ENCODE measurements around the gene KCNH3. TPM values are rescaled to one million over a fixed set of nuclear protein-coding genes. Genes with fewer than 3 reads are reported as not detected.
A peak's percentile ranks its signal among the peaks of the same experiment; 100 is the strongest.

The KCNH3 gene
- total and polyA plus RNA-seq, 2 of the 13 experiments (the other 11 are each of a cell fraction or from before 2014, with no cell fraction given), result 0.01 to 0.07 TPM

DNA sequence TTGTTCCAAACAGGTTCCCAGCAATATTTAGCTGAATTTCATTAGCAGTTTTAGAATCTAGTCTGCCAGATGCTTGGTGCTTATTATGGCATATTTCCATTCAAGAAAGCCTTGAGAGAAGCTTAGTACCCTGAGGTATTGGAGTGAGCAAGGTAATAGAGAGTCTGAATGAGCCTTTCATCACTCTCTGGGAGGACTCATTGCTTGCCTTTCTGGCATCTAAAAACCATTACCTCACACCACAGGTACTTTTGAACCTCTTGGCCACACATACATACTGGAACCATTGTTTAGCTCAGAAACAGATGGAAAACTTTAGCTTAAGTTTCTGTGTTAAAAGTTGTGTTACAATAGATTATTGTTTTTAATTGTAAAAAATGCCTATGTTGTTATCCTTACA lies 27.4 kb upstream of the KCNH3 start (continued):
- TF ChIP-seq SOX6 (IDR thresholded peaks at IDR 0.05) (no peak), SOX6 (CRISPR knock-in tag; IDR thresholded peaks at IDR 0.05) (0 out of 2 replicates have a peak, but pooled peaks have one; percentile 22), GFI1 (CRISPR knock-in tag; IDR thresholded peaks at IDR 0.05; ENCODE audit: borderline replicate concordance) (no peak)

DNA sequence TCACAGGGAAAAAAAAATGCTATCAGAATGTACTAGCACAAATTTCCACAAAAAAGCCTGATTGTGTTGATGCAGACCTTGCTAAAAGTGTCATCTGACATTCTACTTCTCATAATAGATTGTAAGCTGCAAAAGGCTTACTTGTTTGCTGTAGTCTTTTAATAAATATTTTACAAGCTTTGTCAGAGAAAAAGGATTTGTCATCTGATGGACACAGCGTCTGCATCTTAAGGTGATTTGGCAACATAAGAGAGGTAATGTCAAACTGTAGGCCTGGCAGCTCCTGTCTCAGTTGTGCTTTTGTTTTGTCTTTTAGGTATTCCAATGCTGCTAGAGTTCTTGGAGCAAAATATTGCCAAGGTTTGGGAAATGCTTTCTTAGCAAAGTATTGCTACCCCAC lies 26.3 kb upstream of the KCNH3 start:
- WGBS (ENCODE audit: low lambda C conversion rate), result 94% methylated on average over 1 of the region's 1 CpG
- Histone ChIP-seq H3K9me3 (ENCODE audit: low read length) (no peaks in the 10 kb centered on the region), H3K4me3 (replicated peaks in 1 of 3; ENCODE audit: insufficient read depth in 1 of 3, low read depth in 2 of 3, low read length in 3 of 3) (no peak overlapping the region), H3K79me2 (ENCODE audit: insufficient read depth, low read length) (no peaks in the 10 kb centered on the region), H3K27ac (ENCODE audit: extremely low read length, insufficient read depth, low read length) (no peak overlapping the region), H3K36me3 (replicated peaks in 1 of 2; ENCODE audit: control insufficient read depth in 1 of 2, insufficient read depth in 2 of 2, low read length in 2 of 2) (peaks cover 0 to 13% of the 10 kb centered on the region in 2 experiments; a peak in 3 of 5 replicates), H4K20me1 (ENCODE audit: insufficient read depth, low read length) (no peaks in the 10 kb centered on the region), H3K27me3 (ENCODE audit: control insufficient read depth in 1 of 2, insufficient read depth in 2 of 2, low read length in 2 of 2) (no peaks in the 10 kb centered on the region), H3K4me1 (ENCODE audit: insufficient read depth, low read length) (peaks cover 24% of the 10 kb centered on the region), H3K9ac (ENCODE audit: insufficient read depth, low read depth, low read length) (no peak overlapping the region), H3K4me2 (ENCODE audit: low read depth, low read length) (no peak overlapping the region), H2AFZ (ENCODE audit: low read length) (no peak overlapping the region)
- in situ Hi-C loops (cut with HindIII; ENCODE audit: extremely low pct_ligation_motif_present, low pct_unique_long_range_greater_than_20kb), result no loop called here
- no peak for FAIRE-seq
- CTCF ChIA-PET (ENCODE audit: low intra/inter-chr PET ratio, low total read pairs), result interaction anchor here (3.4 to 6.4 kb wide), 2 partner anchors 153 to 181 kb away, joined by 16 to 115 read pairs; no protein-coding TSS in a partner anchor
- POLR2A ChIA-PET, result interaction anchor here (0.9 kb wide), 1 partner anchor 146 kb away, joined by 3 read pairs; no protein-coding TSS in a partner anchor
- TF ChIP-seq ZNF180 (CRISPR knock-in tag; IDR thresholded peaks at IDR 0.05; ENCODE audit: borderline replicate concordance, low read depth) (no peak), ZNF775 (CRISPR knock-in tag; IDR thresholded peaks at IDR 0.05; ENCODE audit: borderline replicate concordance) (no peak), PHB2 (IDR thresholded peaks at IDR 0.05; ENCODE audit: partially characterized antibody) (no peak)
- TF ChIP-seq, protein P1, sequence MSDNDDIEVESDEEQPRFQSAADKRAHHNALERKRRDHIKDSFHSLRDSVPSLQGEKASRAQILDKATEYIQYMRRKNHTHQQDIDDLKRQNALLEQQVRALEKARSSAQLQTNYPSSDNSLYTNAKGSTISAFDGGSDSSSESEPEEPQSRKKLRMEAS (IDR thresholded peaks at IDR 0.05), result no peak
- TF ChIP-seq, protein P2, sequence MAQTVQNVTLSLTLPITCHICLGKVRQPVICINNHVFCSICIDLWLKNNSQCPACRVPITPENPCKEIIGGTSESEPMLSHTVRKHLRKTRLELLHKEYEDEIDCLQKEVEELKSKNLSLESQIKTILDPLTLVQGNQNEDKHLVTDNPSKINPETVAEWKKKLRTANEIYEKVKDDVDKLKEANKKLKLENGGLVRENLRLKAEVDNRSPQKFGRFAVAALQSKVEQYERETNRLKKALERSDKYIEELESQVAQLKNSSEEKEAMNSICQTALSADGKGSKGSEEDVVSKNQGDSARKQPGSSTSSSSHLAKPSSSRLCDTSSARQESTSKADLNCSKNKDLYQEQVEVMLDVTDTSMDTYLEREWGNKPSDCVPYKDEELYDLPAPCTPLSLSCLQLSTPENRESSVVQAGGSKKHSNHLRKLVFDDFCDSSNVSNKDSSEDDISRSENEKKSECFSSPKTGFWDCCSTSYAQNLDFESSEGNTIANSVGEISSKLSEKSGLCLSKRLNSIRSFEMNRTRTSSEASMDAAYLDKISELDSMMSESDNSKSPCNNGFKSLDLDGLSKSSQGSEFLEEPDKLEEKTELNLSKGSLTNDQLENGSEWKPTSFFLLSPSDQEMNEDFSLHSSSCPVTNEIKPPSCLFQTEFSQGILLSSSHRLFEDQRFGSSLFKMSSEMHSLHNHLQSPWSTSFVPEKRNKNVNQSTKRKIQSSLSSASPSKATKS (CRISPR knock-in tag; IDR thresholded peaks at IDR 0.05), result no peak
- TF ChIP-seq, protein P3, sequence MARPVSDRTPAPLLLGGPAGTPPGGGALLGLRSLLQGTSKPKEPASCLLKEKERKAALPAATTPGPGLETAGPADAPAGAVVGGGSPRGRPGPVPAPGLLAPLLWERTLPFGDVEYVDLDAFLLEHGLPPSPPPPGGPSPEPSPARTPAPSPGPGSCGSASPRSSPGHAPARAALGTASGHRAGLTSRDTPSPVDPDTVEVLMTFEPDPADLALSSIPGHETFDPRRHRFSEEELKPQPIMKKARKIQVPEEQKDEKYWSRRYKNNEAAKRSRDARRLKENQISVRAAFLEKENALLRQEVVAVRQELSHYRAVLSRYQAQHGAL (CRISPR knock-in tag; IDR thresholded peaks at IDR 0.05; ENCODE audit: not compliant biosample characterization), result no peak
- ATAC-seq, result no peak
- no TSS peak for BruUV-seq (replicated peaks)
- intact Hi-C loops (cut with micrococcal nuclease; ENCODE audit: unreplicated experiment), result no loop called here
- no peak for DNase-seq (ENCODE audit: low spot score)

Measured in HepG2 (cell line).